ENCODE results near the gene DNER. TPM values are rescaled to one million over a fixed set of nuclear protein-coding genes. Genes with fewer than 3 reads are reported as not detected.

Gene DNER
- polyA plus RNA-seq, 2 of the 4 experiments (the other 2 are of a cell fraction), result 0.34 to 4.2 TPM

- H3K9me3 ChIP-seq, result 0 out of 3 replicates have a peak, but pooled peaks cover 7% of the 10 kb centered on the region
- 61% methylated on average over 3 of the region's 3 CpGs for WGBS (ENCODE audit: missing lambda C conversion rate)
- no peaks in the 10 kb centered on the region for H3K4me1 ChIP-seq
- FAIRE-seq (no peak), ATAC-seq (no peak), DNase-seq (ENCODE audit: low read depth in 1 of 2, low spot score in 1 of 2) (no peak)
- TF ChIP-seq BHLHE40 (IDR thresholded peaks at IDR 0.05; ENCODE audit: low read depth, low read length), result no peak
- no peak for TF ChIP-seq SREBF2 (IDR thresholded peaks at IDR 0.05)
- TF ChIP-seq REST (IDR thresholded peaks at IDR 0.05), result no peak
- no peak for TF ChIP-seq JUN (IDR thresholded peaks at IDR 0.05)
- TF ChIP-seq CEBPB (IDR thresholded peaks at IDR 0.05), result no peak
- no peak for TF ChIP-seq ATOH8 (CRISPR knock-in tag; IDR thresholded peaks at IDR 0.05; ENCODE audit: low read depth)
- TF ChIP-seq HDAC2 (IDR thresholded peaks at IDR 0.05), result no peak
- TF ChIP-seq EHMT2 (IDR thresholded peaks at IDR 0.05; ENCODE audit: low read depth), result no peak
- TF ChIP-seq HEYL (CRISPR knock-in tag; IDR thresholded peaks at IDR 0.05), result no peak
- TF ChIP-seq HES2 (IDR thresholded peaks at IDR 0.05), result no peak
- H3K4me2 ChIP-seq, result no peak overlapping the region
- ChIA-PET CTCF (no interaction called here), POLR2A (no interaction called here)
- H3K4me3 ChIP-seq, result no peak overlapping the region
- no peak overlapping the region for H3K27ac ChIP-seq
These were observed 343.8 kb downstream of the DNER start for GRCh38 chr2:229370509-229370908.

GRCh38 chr2:229363185-229363814 lies 351.1 kb downstream of the DNER start:
- ChIA-PET POLR2A (no interaction called here), CTCF (no interaction called here)
- DNase-seq (ENCODE audit: low read depth in 1 of 2, low spot score in 1 of 2) (no peak), FAIRE-seq (no peak), ATAC-seq (no peak)
- Histone ChIP-seq H3K9me3 (0 out of 3 replicates have a peak, but pooled peaks cover under 1% of the 10 kb centered on the region), H3K4me2 (no peak overlapping the region), H3K4me1 (no peaks in the 10 kb centered on the region), H3K27ac (no peak overlapping the region), H3K4me3 (no peak overlapping the region)
- TF ChIP-seq POLR2AphosphoS2 (conservative IDR thresholded peaks at IDR 0.05; ENCODE audit: low read length), result no peak
- no peak for TF ChIP-seq RCOR1 (IDR thresholded peaks at IDR 0.05; ENCODE audit: low read depth, low read length)
- no peak for TF ChIP-seq CTCF (IDR thresholded peaks at IDR 0.05)
- no peak for TF ChIP-seq RNF2 (IDR thresholded peaks at IDR 0.05; ENCODE audit: borderline replicate concordance, low read depth)
- no peak for TF ChIP-seq POLR2A (IDR thresholded peaks at IDR 0.05; ENCODE audit: low read length)
- no peak for TF ChIP-seq PBX3 (IDR thresholded peaks at IDR 0.05)
- TF ChIP-seq CBX2 (IDR thresholded peaks at IDR 0.05; ENCODE audit: borderline replicate concordance, low read depth), result no peak
- TF ChIP-seq CEBPB (IDR thresholded peaks at IDR 0.05), result no peak
- no peak for TF ChIP-seq EP300 (IDR thresholded peaks at IDR 0.05)
- TF ChIP-seq HES2 (IDR thresholded peaks at IDR 0.05), result no peak
- no peak for TF ChIP-seq MAZ (IDR thresholded peaks at IDR 0.05; ENCODE audit: borderline replicate concordance, low read depth, low read length)
- no peak for TF ChIP-seq RARB (CRISPR knock-in tag; IDR thresholded peaks at IDR 0.05)
- TF ChIP-seq, protein P1, sequence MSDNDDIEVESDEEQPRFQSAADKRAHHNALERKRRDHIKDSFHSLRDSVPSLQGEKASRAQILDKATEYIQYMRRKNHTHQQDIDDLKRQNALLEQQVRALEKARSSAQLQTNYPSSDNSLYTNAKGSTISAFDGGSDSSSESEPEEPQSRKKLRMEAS (IDR thresholded peaks at IDR 0.05), result no peak
- WGBS (ENCODE audit: missing lambda C conversion rate), result 66% methylated on average over 5 of the region's 5 CpGs
